GM23338 (cell line): ENCODE data around the gene LARGE1. TPM values are rescaled to one million over a fixed set of nuclear protein-coding genes. Genes with fewer than 3 reads are reported as not detected.

Source experiments
- ATAC-seq: fragments of 200-7000 bp; cut with Tn5 transposase; 3 replicates; pipeline ENCODE4 v1.9.1; 2020
- DNase-seq: peaks from one replicate; pipeline ENCODE4 v3.0.0-alpha.2; 2015; ENCODE audit warnings: low spot score
- H2AFZ ChIP-seq: fragments of 200-600 bp; sonication (generic); 2 replicates; pipeline ENCODE4 v1.8.0; 2016; ENCODE audit warnings: antibody characterized with exemption, mild to moderate bottlenecking, moderate library complexity
- H3F3A ChIP-seq: fragments of 200-600 bp; sonication (generic); replicated peaks from 2 replicates; pipeline ENCODE4 v1.8.0; 2017; ENCODE audit warnings: antibody characterized with exemption, mixed run types, low read depth
- H3K27ac ChIP-seq: fragments of 200-600 bp; sonication (generic); 2 replicates; pipeline ENCODE4 v1.6.1; 2016; ENCODE audit warnings: low read depth
- H3K27me3 ChIP-seq: fragments of 200-600 bp; sonication (generic); 2 replicates; pipeline ENCODE4 v1.8.0; 2016; ENCODE audit warnings: mild to moderate bottlenecking, mixed run types, moderate library complexity; ENCODE audit not compliant: insufficient read depth
- H3K36me3 ChIP-seq: fragments of 200-600 bp; sonication (generic); 2 replicates; pipeline ENCODE4 v1.8.0; 2016; ENCODE audit warnings: mild to moderate bottlenecking; ENCODE audit not compliant: insufficient read depth
- H3K4me1 ChIP-seq: fragments of 200-600 bp; sonication (generic); 2 replicates; pipeline ENCODE4 v1.8.0; 2016; ENCODE audit warnings: mild to moderate bottlenecking, moderate library complexity; ENCODE audit not compliant: insufficient read depth
- H3K4me2 ChIP-seq: fragments of 200-600 bp; sonication (generic); 2 replicates; pipeline ENCODE4 v1.7.1; 2017; ENCODE audit warnings: mixed run types
- H3K4me3 ChIP-seq: fragments of 200-600 bp; sonication (generic); 2 replicates; pipeline ENCODE4 v1.6.1; 2016; ENCODE audit warnings: mixed run types
- H3K79me2 ChIP-seq: fragments of 200-600 bp; sonication (generic); replicated peaks from 2 replicates; pipeline ENCODE4 v1.8.0; 2017; ENCODE audit warnings: mild to moderate bottlenecking; ENCODE audit not compliant: insufficient read depth
- H3K9me2 ChIP-seq: fragments of 200-600 bp; sonication (generic); 2 replicates; pipeline ENCODE4 v1.8.0; 2017; ENCODE audit not compliant: insufficient read depth
- H4K20me1 ChIP-seq: fragments of 200-600 bp; sonication (generic); replicated peaks from 2 replicates; pipeline ENCODE4 v1.8.0; 2017; ENCODE audit warnings: mild to moderate bottlenecking; ENCODE audit not compliant: insufficient read depth
- H3K27ac Mint-ChIP-seq: 2 replicates; pipeline ENCODE4 v1.8.0; 2020; ENCODE audit warnings: inconsistent platforms, mild to moderate bottlenecking, moderate library complexity, mixed read lengths
- H3K27me3 Mint-ChIP-seq: 3 replicates; pipeline ENCODE4 v1.8.0; 2022; ENCODE audit warnings: low read depth, mild to moderate bottlenecking, moderate library complexity, mixed read lengths, inconsistent platforms; ENCODE audit not compliant: insufficient read depth, poor library complexity
- H3K36me3 Mint-ChIP-seq: 3 replicates; pipeline ENCODE4 v1.8.0; 2021; ENCODE audit warnings: low read depth, mild to moderate bottlenecking, inconsistent platforms, moderate library complexity, mixed read lengths
- H3K4me1 Mint-ChIP-seq: 3 replicates; pipeline ENCODE4 v1.8.0; 2020; ENCODE audit warnings: mild to moderate bottlenecking, inconsistent platforms, mixed read lengths
- H3K4me3 Mint-ChIP-seq: 3 replicates; pipeline ENCODE4 v1.8.0; 2021; ENCODE audit warnings: moderate library complexity, mild to moderate bottlenecking, inconsistent platforms, mixed read lengths
- H3K9me3 Mint-ChIP-seq: 3 replicates; pipeline ENCODE4 v1.8.0; 2020; ENCODE audit warnings: moderate library complexity, mild to moderate bottlenecking, inconsistent platforms, mixed read lengths
- CREB1 ChIP-seq: fragments of 250-450 bp; sonication (Bioruptor Pico); IDR thresholded peaks from 2 replicates; pipeline ENCODE4 v1.5.0; 2020; ENCODE audit warnings: low read depth, mild to moderate bottlenecking, moderate library complexity
- EZH2 ChIP-seq: fragments of 200-600 bp; sonication (generic); IDR thresholded peaks from one replicate; pipeline ENCODE4 v1.8.0; 2017; ENCODE audit warnings: antibody characterized with exemption, mild to moderate bottlenecking, low read depth; ENCODE audit not compliant: unreplicated experiment
- EZH2phosphoT487 ChIP-seq: fragments of 200-600 bp; sonication (generic); IDR thresholded peaks from one replicate; pipeline ENCODE4 v1.8.1; 2018; ENCODE audit warnings: antibody characterized with exemption; ENCODE audit not compliant: unreplicated experiment
- JUNB ChIP-seq: IDR thresholded peaks from one replicate; pipeline ENCODE4 v1.6.1; 2016; ENCODE audit warnings: antibody characterized with exemption; ENCODE audit not compliant: unreplicated experiment
- NANOG ChIP-seq: IDR thresholded peaks from 2 replicates; pipeline ENCODE4 v1.6.1; 2016; ENCODE audit warnings: antibody characterized with exemption, borderline replicate concordance
- POLR2AphosphoS5 ChIP-seq: IDR thresholded peaks from 2 replicates; pipeline ENCODE4 v1.6.1; 2016; ENCODE audit warnings: antibody characterized with exemption, low read depth
- STAT1 ChIP-seq: IDR thresholded peaks from one replicate; pipeline ENCODE4 v1.6.1; 2016; ENCODE audit warnings: antibody characterized with exemption; ENCODE audit not compliant: unreplicated experiment
- ZNF114 ChIP-seq: fragments of 250-450 bp; sonication (Bioruptor Pico); IDR thresholded peaks from 2 replicates; pipeline ENCODE4 v1.5.0; 2020; ENCODE audit warnings: mild to moderate bottlenecking, moderate library complexity
- ZNF331 ChIP-seq: fragments of 250-450 bp; sonication (Bioruptor Pico); IDR thresholded peaks from 2 replicates; pipeline ENCODE4 v1.5.0; 2020; ENCODE audit warnings: low read depth, mild to moderate bottlenecking, moderate library complexity
- polyA plus RNA-seq: library from polyadenylated mRNA; unstranded; fragments of >200 nt; fragmentation: Nextera tagmentation; extraction: Ambion mirVana; gene quantifications from 2 replicates; pipeline ENCODE4 v1.2.1, GENCODE V29; 2016
- total RNA-seq: library from RNA; depleted of rRNA; stranded (reverse); fragments of >200 nt; shearing (Covaris generic); gene quantifications from 2 replicates; pipeline ENCODE4 v1.2.3, GENCODE V29; 2014
- TF ChIP-seq, protein P1 (sequence below): IDR thresholded peaks from one replicate; pipeline ENCODE4 v1.6.1; 2018; ENCODE audit warnings: antibody characterized with exemption; ENCODE audit not compliant: unreplicated experiment
- TF ChIP-seq, protein P2 (sequence below): fragments of 250-450 bp; sonication (Bioruptor Pico); IDR thresholded peaks from 2 replicates; pipeline ENCODE4 v1.5.0; 2020; ENCODE audit warnings: mild to moderate bottlenecking, moderate library complexity
- TF ChIP-seq, protein P3 (sequence below), 2 experiments: fragments of 200-600 bp in 1 of 2; sonication (generic) in 1 of 2; conservative IDR thresholded peaks; 2 replicates each; pipeline versions ENCODE4 v1.5.1 to v1.6.1; 2016 to 2017; ENCODE audit warnings: antibody characterized with exemption in 2 of 2, low read depth in 2 of 2, mild to moderate bottlenecking in 2 of 2, moderate library complexity in 1 of 2
- TF ChIP-seq, protein P4 (sequence below): IDR thresholded peaks from 2 replicates; pipeline ENCODE4 v1.6.1; 2016; ENCODE audit warnings: antibody characterized with exemption

LARGE1 gene
- total and polyA plus RNA-seq, 2 experiments from 2014 or later, result 12.8 to 75.6 TPM

DNA sequence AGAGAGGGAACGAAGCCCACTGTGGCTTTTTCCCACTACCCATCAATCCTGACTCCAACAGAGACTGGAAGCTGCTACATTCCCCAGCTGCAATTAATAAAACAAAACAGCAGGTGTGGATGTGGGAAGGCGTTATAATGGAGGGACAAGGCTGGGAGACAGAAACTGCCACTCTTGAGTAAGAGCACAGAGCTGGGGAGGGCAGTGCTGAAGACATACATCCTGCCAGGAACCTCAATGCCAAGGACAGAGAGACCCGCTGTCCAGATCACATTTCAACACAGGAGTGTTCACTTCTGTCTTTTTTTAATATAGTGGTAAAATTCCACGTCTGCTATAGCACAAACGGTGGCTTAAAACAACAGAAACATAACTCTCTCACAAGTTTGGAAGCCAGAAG is 94.5 kb downstream of the LARGE1 start (continued):
- no peak for TF ChIP-seq ZNF331 (CRISPR knock-in tag)
- no peak for TF ChIP-seq ZNF114 (CRISPR knock-in tag)
- no peak for TF ChIP-seq EZH2phosphoT487
- TF ChIP-seq STAT1, result no peak
- no peak for TF ChIP-seq NANOG
- no peak for TF ChIP-seq JUNB

DNA sequence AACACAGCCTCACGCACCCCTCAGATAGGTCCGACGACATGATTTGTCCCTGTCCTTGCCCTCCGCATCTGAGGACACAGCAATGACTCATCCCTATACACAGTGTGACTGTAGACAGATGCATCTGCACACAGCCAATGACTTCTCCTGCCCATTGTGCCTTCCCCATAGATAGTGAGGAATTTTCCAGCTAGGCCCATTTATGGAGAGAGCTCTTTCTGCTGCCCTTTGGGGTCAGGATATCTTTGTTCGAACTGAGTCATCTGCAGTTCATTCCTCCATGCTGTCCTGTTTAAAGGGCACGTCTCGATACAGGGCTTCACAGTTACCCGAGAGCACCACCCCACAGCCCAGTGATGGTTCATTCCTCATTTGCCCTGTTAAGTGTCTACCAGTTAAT is 96.7 kb downstream of the LARGE1 start:
- Histone ChIP-seq H3K79me2 (peaks cover 62% of the 10 kb centered on the region), H3K9me2 (no peaks in the 10 kb centered on the region), H3F3A (no peaks in the 10 kb centered on the region), H3K4me1 (peaks cover 55% of the 10 kb centered on the region), H3K4me2 (no peak overlapping the region), H3K27me3 (no peaks in the 10 kb centered on the region), H4K20me1 (peaks cover 24% of the 10 kb centered on the region), H3K4me3 (no peak overlapping the region), H2AFZ (no peak overlapping the region), H3K36me3 (no peaks in the 10 kb centered on the region), H3K27ac (peak overlapping the region; percentile 48; the same call in 1 of the 2 replicates)
- H3K36me3 Mint-ChIP-seq, result peaks cover 27% of the 10 kb centered on the region
- peaks cover 71% of the 10 kb centered on the region for H3K4me1 Mint-ChIP-seq
- H3K27ac Mint-ChIP-seq, result peak overlapping the region; percentile 44
- DNase-seq (no peak), ATAC-seq (no peak)
- TF ChIP-seq EZH2phosphoT487, result no peak
- no peak for TF ChIP-seq ZNF331 (CRISPR knock-in tag)
- TF ChIP-seq, protein P1, sequence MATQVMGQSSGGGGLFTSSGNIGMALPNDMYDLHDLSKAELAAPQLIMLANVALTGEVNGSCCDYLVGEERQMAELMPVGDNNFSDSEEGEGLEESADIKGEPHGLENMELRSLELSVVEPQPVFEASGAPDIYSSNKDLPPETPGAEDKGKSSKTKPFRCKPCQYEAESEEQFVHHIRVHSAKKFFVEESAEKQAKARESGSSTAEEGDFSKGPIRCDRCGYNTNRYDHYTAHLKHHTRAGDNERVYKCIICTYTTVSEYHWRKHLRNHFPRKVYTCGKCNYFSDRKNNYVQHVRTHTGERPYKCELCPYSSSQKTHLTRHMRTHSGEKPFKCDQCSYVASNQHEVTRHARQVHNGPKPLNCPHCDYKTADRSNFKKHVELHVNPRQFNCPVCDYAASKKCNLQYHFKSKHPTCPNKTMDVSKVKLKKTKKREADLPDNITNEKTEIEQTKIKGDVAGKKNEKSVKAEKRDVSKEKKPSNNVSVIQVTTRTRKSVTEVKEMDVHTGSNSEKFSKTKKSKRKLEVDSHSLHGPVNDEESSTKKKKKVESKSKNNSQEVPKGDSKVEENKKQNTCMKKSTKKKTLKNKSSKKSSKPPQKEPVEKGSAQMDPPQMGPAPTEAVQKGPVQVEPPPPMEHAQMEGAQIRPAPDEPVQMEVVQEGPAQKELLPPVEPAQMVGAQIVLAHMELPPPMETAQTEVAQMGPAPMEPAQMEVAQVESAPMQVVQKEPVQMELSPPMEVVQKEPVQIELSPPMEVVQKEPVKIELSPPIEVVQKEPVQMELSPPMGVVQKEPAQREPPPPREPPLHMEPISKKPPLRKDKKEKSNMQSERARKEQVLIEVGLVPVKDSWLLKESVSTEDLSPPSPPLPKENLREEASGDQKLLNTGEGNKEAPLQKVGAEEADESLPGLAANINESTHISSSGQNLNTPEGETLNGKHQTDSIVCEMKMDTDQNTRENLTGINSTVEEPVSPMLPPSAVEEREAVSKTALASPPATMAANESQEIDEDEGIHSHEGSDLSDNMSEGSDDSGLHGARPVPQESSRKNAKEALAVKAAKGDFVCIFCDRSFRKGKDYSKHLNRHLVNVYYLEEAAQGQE, result no peak
- TF ChIP-seq JUNB, result no peak
- TF ChIP-seq, protein P2, sequence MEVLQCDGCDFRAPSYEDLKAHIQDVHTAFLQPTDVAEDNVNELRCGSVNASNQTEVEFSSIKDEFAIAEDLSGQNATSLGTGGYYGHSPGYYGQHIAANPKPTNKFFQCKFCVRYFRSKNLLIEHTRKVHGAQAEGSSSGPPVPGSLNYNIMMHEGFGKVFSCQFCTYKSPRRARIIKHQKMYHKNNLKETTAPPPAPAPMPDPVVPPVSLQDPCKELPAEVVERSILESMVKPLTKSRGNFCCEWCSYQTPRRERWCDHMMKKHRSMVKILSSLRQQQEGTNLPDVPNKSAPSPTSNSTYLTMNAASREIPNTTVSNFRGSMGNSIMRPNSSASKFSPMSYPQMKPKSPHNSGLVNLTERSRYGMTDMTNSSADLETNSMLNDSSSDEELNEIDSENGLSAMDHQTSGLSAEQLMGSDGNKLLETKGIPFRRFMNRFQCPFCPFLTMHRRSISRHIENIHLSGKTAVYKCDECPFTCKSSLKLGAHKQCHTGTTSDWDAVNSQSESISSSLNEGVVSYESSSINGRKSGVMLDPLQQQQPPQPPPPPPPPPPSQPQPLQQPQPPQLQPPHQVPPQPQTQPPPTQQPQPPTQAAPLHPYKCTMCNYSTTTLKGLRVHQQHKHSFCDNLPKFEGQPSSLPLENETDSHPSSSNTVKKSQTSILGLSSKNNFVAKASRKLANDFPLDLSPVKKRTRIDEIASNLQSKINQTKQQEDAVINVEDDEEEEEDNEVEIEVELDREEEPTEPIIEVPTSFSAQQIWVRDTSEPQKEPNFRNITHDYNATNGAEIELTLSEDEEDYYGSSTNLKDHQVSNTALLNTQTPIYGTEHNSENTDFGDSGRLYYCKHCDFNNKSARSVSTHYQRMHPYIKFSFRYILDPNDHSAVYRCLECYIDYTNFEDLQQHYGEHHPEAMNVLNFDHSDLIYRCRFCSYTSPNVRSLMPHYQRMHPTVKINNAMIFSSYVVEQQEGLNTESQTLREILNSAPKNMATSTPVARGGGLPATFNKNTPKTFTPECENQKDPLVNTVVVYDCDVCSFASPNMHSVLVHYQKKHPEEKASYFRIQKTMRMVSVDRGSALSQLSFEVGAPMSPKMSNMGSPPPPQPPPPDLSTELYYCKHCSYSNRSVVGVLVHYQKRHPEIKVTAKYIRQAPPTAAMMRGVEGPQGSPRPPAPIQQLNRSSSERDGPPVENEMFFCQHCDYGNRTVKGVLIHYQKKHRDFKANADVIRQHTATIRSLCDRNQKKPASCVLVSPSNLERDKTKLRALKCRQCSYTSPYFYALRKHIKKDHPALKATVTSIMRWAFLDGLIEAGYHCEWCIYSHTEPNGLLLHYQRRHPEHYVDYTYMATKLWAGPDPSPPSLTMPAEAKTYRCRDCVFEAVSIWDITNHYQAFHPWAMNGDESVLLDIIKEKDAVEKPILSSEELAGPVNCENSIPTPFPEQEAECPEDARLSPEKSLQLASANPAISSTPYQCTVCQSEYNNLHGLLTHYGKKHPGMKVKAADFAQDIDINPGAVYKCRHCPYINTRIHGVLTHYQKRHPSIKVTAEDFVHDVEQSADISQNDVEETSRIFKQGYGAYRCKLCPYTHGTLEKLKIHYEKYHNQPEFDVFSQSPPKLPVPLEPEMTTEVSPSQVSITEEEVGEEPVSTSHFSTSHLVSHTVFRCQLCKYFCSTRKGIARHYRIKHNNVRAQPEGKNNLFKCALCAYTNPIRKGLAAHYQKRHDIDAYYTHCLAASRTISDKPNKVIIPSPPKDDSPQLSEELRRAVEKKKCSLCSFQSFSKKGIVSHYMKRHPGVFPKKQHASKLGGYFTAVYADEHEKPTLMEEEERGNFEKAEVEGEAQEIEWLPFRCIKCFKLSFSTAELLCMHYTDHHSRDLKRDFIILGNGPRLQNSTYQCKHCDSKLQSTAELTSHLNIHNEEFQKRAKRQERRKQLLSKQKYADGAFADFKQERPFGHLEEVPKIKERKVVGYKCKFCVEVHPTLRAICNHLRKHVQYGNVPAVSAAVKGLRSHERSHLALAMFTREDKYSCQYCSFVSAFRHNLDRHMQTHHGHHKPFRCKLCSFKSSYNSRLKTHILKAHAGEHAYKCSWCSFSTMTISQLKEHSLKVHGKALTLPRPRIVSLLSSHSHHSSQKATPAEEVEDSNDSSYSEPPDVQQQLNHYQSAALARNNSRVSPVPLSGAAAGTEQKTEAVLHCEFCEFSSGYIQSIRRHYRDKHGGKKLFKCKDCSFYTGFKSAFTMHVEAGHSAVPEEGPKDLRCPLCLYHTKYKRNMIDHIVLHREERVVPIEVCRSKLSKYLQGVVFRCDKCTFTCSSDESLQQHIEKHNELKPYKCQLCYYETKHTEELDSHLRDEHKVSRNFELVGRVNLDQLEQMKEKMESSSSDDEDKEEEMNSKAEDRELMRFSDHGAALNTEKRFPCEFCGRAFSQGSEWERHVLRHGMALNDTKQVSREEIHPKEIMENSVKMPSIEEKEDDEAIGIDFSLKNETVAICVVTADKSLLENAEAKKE, result no peak
- TF ChIP-seq NANOG, result no peak
- no peak for TF ChIP-seq EZH2
- TF ChIP-seq, protein P3, sequence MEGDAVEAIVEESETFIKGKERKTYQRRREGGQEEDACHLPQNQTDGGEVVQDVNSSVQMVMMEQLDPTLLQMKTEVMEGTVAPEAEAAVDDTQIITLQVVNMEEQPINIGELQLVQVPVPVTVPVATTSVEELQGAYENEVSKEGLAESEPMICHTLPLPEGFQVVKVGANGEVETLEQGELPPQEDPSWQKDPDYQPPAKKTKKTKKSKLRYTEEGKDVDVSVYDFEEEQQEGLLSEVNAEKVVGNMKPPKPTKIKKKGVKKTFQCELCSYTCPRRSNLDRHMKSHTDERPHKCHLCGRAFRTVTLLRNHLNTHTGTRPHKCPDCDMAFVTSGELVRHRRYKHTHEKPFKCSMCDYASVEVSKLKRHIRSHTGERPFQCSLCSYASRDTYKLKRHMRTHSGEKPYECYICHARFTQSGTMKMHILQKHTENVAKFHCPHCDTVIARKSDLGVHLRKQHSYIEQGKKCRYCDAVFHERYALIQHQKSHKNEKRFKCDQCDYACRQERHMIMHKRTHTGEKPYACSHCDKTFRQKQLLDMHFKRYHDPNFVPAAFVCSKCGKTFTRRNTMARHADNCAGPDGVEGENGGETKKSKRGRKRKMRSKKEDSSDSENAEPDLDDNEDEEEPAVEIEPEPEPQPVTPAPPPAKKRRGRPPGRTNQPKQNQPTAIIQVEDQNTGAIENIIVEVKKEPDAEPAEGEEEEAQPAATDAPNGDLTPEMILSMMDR (conservative IDR thresholded peaks at IDR 0.05; ENCODE audit: low read depth in 2 of 2), result no peak
- TF ChIP-seq, protein P4, sequence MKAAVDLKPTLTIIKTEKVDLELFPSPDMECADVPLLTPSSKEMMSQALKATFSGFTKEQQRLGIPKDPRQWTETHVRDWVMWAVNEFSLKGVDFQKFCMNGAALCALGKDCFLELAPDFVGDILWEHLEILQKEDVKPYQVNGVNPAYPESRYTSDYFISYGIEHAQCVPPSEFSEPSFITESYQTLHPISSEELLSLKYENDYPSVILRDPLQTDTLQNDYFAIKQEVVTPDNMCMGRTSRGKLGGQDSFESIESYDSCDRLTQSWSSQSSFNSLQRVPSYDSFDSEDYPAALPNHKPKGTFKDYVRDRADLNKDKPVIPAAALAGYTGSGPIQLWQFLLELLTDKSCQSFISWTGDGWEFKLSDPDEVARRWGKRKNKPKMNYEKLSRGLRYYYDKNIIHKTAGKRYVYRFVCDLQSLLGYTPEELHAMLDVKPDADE, result no peak
- no peak for TF ChIP-seq ZNF114 (CRISPR knock-in tag)
- TF ChIP-seq CREB1, result no peak
- TF ChIP-seq STAT1, result no peak
- no peak for TF ChIP-seq POLR2AphosphoS5
- H3K9me3 Mint-ChIP-seq, result no peaks in the 10 kb centered on the region; the same call in 2 of the 3 replicates
- H3K4me3 Mint-ChIP-seq, result no peak overlapping the region
- peaks cover 7% of the 10 kb centered on the region for H3K27me3 Mint-ChIP-seq
